HG03280 (cell line): ENCODE data around the gene RETREG2.

ENCODE experiments used
- ATAC-seq: cut with Tn5 transposase; IDR thresholded peaks from one replicate; pipeline ENCODE4 v1.9.1; 2021; ENCODE audit warnings: mild to moderate bottlenecking, moderate library complexity; ENCODE audit not compliant: unreplicated experiment

RETREG2 gene

GRCh38 chr2:219168526-219168925, 9.5 kb upstream of the RETREG2 start:
- no peak for ATAC-seq

GRCh38 chr2:219168932-219169331, 9.1 kb upstream of the RETREG2 start:
- no peak for ATAC-seq

- ATAC-seq = no peak
These were observed 8.0 kb upstream of the RETREG2 start, which contains the start of gene SLC23A3 for GRCh38 chr2:219169930-219170654. TSS of gene SLC23A3 (minus strand) at chr2:219170029. CDS start at chr2:219169984, 45 bp downstream.

- no peak for ATAC-seq
These were observed 6.8 kb upstream of the RETREG2 start for GRCh38 chr2:219171231-219171651.

- ATAC-seq = no peak
These were observed 5.6 kb upstream of the RETREG2 start for GRCh38 chr2:219172231-219173154.

GRCh38 chr2:219173176-219173575, 4.9 kb upstream of the RETREG2 start:
- no peak for ATAC-seq

- no peak for ATAC-seq
These were observed 3.9 kb upstream of the RETREG2 start for GRCh38 chr2:219174146-219174545.

- no peak for ATAC-seq
These were observed 3.3 kb upstream of the RETREG2 start for GRCh38 chr2:219174801-219175200.

GRCh38 chr2:219175486-219175885, 2.6 kb upstream of the RETREG2 start:
- no peak for ATAC-seq

- ATAC-seq = peak; percentile 11
These were observed 1.9 kb upstream of the RETREG2 start for GRCh38 chr2:219175928-219176817.

GRCh38 chr2:219176818-219177551, 1.1 kb upstream of the RETREG2 start, which contains the start of gene CNPPD1:
TSS of gene CNPPD1 (minus strand) at chr2:219176925. CDS start at chr2:219176828, 97 bp downstream.
- ATAC-seq = peak; percentile 70

- ATAC-seq = peak; percentile 9
These were observed 501 bp downstream of the RETREG2 start for GRCh38 chr2:219178377-219179175.

GRCh38 chr2:219179601-219180465, 1.8 kb downstream of the RETREG2 start:
- no peak for ATAC-seq

GRCh38 chr2:219180961-219181360, 2.9 kb downstream of the RETREG2 start:
- no peak for ATAC-seq

- ATAC-seq = no peak
These were observed 3.5 kb downstream of the RETREG2 start for GRCh38 chr2:219181531-219181930.

GRCh38 chr2:219182331-219183150, 4.5 kb downstream of the RETREG2 start:
- no peak for ATAC-seq

- ATAC-seq = no peak
These were observed 5.2 kb downstream of the RETREG2 start for GRCh38 chr2:219183151-219183772.
